Ovary (tissue), 9 donors: ENCODE results near the gene SGK2. TPM values are rescaled to one million over a fixed set of nuclear protein-coding genes. Genes with fewer than 3 reads are reported as not detected.

Experiments
- DNase-seq, 5 donors: peaks; one replicate each; pipeline ENCODE4 v3.0.0-alpha.2; 2019 to 2020
- H3K27ac ChIP-seq, 2 donors: fragments of 200-600 bp; one replicate each; pipeline versions ENCODE4 v1.5.1 to v1.8.0; 2019 to 2022
- H3K27me3 ChIP-seq: fragments of 200-600 bp; one replicate; pipeline ENCODE4 v1.8.0; 2022
- H3K36me3 ChIP-seq: fragments of 200-600 bp; sonication (generic); one replicate; pipeline ENCODE4 v1.5.1; 2019
- H3K4me1 ChIP-seq: one replicate; pipeline ENCODE4 v1.8.1; 2013; ENCODE audit warnings: mild to moderate bottlenecking, moderate library complexity; ENCODE audit not compliant: insufficient read depth
- H3K4me3 ChIP-seq: fragments of 200-600 bp; sonication (generic); one replicate; pipeline ENCODE4 v1.5.1; 2017
- H3K9me3 ChIP-seq, 2 donors: fragments of 200-600 bp in 1 of 2; sonication (generic) in 1 of 2; one replicate each; pipeline versions ENCODE4 v1.5.1 to v1.8.1; 2013 to 2019; ENCODE audit warnings: mild to moderate bottlenecking in 1 of 2, moderate library complexity in 1 of 2
- CTCF ChIP-seq, 3 donors: fragments of 450-650 bp in 2 of 3; fragments of 200-600 bp in 1 of 3; IDR thresholded peaks; one replicate each; pipeline versions ENCODE4 v1.5.1 to v1.8.0; 2016 to 2022; ENCODE audit warnings: antibody characterized with exemption in 3 of 3, mild to moderate bottlenecking in 1 of 3
- EP300 ChIP-seq: sonication (generic); formaldehyde crosslinking; IDR thresholded peaks from one replicate; pipeline ENCODE4 v1.6.1; 2017; ENCODE audit warnings: antibody characterized with exemption
- POLR2A ChIP-seq: fragments of 450-650 bp; IDR thresholded peaks from one replicate; pipeline ENCODE4 v1.6.1; 2017; ENCODE audit warnings: antibody characterized with exemption, mild to moderate bottlenecking, moderate library complexity
- WGBS, 3 donors: extraction: QIAGEN DNeasy Blood & Tissue Kit in 1 of 3; methylation state at CpG; one replicate each; pipeline versions ENCODE4 v1.1.5 to v1.1.7; 2013 to 2017; 5-methylcytosine and 5-hydroxymethylcytosine counted together
- intact Hi-C, 4 donors: fragments of 100-400 bp; cut with DNase I; formaldehyde crosslinking; loops; one replicate each; pipeline versions ENCODE4 v1.11.0 to v1.15.1; 2022 to 2023
- polyA plus RNA-seq, 2 donors: library from polyadenylated mRNA; stranded (reverse); fragments of 200-250 nt in 1 of 2; fragments of 350-450 nt in 1 of 2; fragmentation: Illumina TruSeq in 1 of 2; extraction: RNeasy Lipid Tissue Mini Kit (QIAGEN cat#74804) in 1 of 2; gene quantifications; one replicate each; pipeline ENCODE4 v1.2.3, GENCODE V29; 2013 to 2014
- total RNA-seq, 7 donors: library from RNA; depleted of rRNA in 2 of 7; stranded (reverse); fragments of >200 nt in 2 of 7; fragmentation: NEBNext Ultra II Directional in 3 of 7; extraction: Animal tissue kit (Norgen Biotek cat#: 25700) in 3 of 7; gene quantifications; one replicate each; pipeline versions ENCODE4 v1.1.0 to v1.2.4, GENCODE V29; 2016 to 2023
- donor health status: DM: no; HTN: no; CAD: no; lungs with moderate emphysema.
- donor health status: DM: no; HTN: no; CAD: no.
- donor health status: Bipolar disorder and iron deficiency.
- donor health status: DM: yes; HTN: yes; CAD: no.
- donor health status: DM: no; HTN: no; CAD: no.
- donor health status: DM: yes; HTN: yes; CAD: no.

The SGK2 gene
- total and polyA plus RNA-seq, 9 donors = 1.2 to 4.5 (median 2.2) TPM

- no peaks in the 10 kb centered on the region for H3K36me3 ChIP-seq
- no peak overlapping the region for H3K4me3 ChIP-seq
- H3K27me3 ChIP-seq = no peaks in the 10 kb centered on the region
- no peak overlapping the region for H3K27ac ChIP-seq
- no peaks in the 10 kb centered on the region for H3K4me1 ChIP-seq
- WGBS, 3 donors = 84 to 88% (median 86%) methylated on average over 14 of the region's 14 CpGs
- H3K9me3 ChIP-seq = no peaks in the 10 kb centered on the region
- TF ChIP-seq CTCF (IDR thresholded peaks at IDR 0.05) (no peak), EP300 (no peak), POLR2A (no peak)
- no peak for DNase-seq
- intact Hi-C loops = loop anchor here in 2 of 4 donors (10.0 kb wide), 2 partner anchors 64 to 554 kb away; partner anchors contain the start of gene IFT52 (in 1 of the 2)
Measured at GRCh38 chr20:43530321-43531090, 28.3 kb upstream of the SGK2 start.

GRCh38 chr20:43531091-43531443 lies 27.8 kb upstream of the SGK2 start:
- no peak overlapping the region for H3K27ac ChIP-seq
- DNase-seq = no peak
- no peaks in the 10 kb centered on the region for H3K36me3 ChIP-seq
- H3K9me3 ChIP-seq = no peaks in the 10 kb centered on the region
- intact Hi-C loops = loop anchor here in 2 of 4 donors (10.0 kb wide), 2 partner anchors 64 to 554 kb away; partner anchors contain the start of gene IFT52 (in 1 of the 2)
- H3K27me3 ChIP-seq = no peaks in the 10 kb centered on the region
- H3K4me1 ChIP-seq = no peaks in the 10 kb centered on the region
- no peak for TF ChIP-seq EP300
- TF ChIP-seq POLR2A = no peak
- no peak for TF ChIP-seq CTCF (IDR thresholded peaks at IDR 0.05)
- H3K4me3 ChIP-seq = no peak overlapping the region

DNA sequence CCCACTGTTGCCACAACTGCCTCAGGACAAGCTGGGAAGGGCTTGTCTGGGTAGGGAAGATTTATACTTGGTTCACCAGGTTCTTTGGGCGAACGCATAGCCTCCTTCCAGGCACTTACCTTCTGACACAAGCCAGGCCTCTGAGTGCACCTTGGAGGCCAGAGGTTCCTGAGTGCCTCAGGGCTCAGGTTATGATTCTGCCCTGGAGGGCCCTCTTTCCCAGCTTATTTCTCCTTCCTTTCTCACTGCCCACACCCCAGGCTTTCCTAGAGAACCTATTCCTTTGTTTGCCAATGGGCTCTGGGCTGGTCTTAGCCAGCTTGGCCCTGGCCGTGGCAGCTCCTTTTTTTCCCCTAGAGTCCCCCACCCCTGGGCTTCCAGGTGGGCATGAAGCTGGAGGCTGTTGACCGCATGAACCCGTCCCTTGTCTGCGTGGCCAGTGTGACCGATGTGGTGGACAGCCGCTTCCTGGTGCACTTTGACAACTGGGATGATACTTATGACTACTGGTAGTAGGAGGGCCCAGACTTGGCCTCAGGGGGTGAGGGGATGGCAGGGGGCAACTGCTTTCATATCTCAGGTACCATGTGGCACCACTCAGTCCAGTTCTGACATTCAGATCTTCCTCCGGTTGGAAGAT lies 26.3 kb upstream of the SGK2 start:
- Histone ChIP-seq H3K27ac (no peak overlapping the region), H3K4me1 (no peaks in the 10 kb centered on the region), H3K36me3 (no peaks in the 10 kb centered on the region), H3K27me3 (no peaks in the 10 kb centered on the region), H3K9me3 (no peaks in the 10 kb centered on the region), H3K4me3 (no peak overlapping the region)
- 91 to 94% (median 92%) methylated on average over 9 of the region's 9 CpGs for WGBS, 3 donors
- intact Hi-C loops = loop anchor here in 2 of 4 donors (10.0 kb wide), 2 partner anchors 62 to 552 kb away; partner anchors contain the start of gene IFT52 (in 1 of the 2)
- TF ChIP-seq CTCF (IDR thresholded peaks at IDR 0.05) (no peak), EP300 (no peak)
- DNase-seq = no peak

GRCh38 chr20:43533060-43533459 lies 25.8 kb upstream of the SGK2 start:
- no peak overlapping the region for H3K4me3 ChIP-seq
- no peaks in the 10 kb centered on the region for H3K9me3 ChIP-seq
- no peak overlapping the region for H3K27ac ChIP-seq
- TF ChIP-seq CTCF (IDR thresholded peaks at IDR 0.05) (no peak), POLR2A (no peak), EP300 (no peak)
- no peak for DNase-seq
- H3K36me3 ChIP-seq = no peaks in the 10 kb centered on the region
- H3K27me3 ChIP-seq = no peaks in the 10 kb centered on the region
- intact Hi-C loops = loop anchor here in 2 of 4 donors (10.0 kb wide), 2 partner anchors 62 to 552 kb away; partner anchors contain the start of gene IFT52 (in 1 of the 2)
- no peaks in the 10 kb centered on the region for H3K4me1 ChIP-seq
